ENCODE data around the gene PPP2R2B.

The PPP2R2B gene

GRCh38 chr5:146781157-146781556 lies 97.4 kb downstream of the PPP2R2B start:
- no peak for DNase-seq (ENCODE audit: low spot score)

DNA sequence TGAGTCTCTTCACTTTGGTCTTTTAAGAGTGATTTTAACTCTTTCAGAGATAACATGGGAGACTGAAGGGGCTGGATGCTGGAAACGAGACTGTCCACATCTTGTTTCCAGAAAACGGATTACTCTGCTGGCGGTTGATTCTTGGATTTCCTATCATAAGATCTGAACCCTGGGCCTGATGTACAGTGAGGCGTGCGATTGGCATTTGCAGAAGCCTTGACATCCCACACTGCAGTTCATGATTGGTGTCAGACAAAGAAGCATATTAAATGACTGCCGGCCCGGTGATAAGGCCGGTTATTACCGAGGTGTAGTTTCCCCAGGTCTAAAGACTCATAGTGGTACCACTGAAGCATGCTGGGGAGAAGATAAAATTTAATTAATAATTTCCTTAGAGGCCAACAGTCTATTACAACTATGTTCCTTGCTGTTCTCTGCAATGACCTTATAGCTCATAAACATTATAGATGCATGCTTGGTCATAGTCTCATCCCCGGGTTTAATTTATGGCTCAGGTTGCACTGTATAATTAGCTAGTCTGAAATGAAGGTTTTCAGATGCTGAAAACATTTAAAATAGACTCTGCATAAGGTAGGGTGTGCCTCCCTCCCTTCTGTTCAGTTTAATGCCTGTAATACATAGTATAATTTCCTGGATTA lies 99.2 kb downstream of the PPP2R2B start:
- DNase-seq (ENCODE audit: low spot score), result no peak

- DNase-seq (ENCODE audit: low spot score), result no peak
These were observed 99.8 kb downstream of the PPP2R2B start for GRCh38 chr5:146778795-146779194.

DNA sequence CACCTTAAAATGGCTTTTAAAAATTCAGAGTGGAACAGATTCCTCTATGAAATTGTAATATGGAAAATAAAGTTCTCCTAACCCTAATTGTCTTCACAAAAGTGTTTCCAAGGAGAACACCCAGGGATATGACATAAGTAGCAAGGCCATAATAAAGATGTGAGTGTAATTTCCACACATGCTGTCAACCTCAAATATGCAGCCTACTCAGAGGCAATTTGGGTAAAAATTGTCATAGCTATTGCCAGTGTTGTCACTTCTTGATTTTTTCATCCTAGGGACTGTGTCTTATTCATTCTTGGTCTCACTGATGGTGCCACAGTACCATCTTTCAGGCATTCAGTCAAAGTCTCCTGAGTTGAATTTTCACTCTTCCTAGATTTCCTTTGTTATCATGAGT lies 100.3 kb downstream of the PPP2R2B start:
- no peak for DNase-seq (ENCODE audit: low spot score)

DNA sequence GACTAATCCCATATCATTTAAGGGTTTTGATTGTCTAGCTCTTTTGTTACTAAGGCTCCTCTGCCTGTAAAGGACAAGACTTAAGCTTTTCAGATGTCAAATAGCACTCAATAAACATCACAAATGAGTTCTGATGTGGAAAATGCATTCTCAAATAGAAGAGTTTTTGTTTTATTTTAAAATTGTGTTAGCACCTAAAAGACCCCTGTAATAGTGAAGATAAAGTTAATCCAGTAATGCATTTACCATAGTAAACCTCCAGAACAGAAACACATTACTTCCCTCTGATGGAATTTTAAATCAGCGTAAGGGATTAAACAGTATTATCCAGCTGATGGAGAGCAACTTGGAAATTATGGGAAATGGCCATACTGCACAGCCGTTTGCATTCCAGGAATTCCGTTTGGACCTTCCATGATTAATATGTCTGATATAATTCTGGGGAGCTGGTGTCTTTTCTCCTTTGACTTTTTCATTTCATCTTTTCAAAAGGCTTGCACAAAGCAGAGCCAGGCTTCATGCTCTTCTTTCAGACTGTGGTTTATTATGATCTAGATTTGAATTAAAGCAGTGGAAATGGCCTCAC lies 105.6 kb downstream of the PPP2R2B start:
- DNase-seq (ENCODE audit: low spot score), result no peak

DNA sequence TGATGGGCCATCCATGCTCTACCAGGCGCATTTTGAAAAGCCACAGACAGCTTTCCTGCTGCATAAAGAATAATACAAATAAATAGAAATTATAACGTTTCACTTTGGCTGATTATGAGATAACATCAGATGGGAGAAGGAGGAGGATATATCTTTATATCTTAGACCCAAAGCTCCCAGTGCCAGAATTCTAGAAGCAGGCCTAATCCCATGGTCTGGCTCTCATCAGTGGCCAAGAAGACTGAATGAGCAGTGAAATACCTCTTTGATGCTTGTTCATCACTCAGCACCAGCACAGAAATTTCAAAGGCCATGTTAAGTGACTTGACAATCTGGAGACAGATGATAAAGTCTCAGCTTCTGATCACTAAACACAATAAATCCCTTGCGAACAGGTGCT lies 107.6 kb downstream of the PPP2R2B start:
- DNase-seq (ENCODE audit: low spot score), result no peak

DNA sequence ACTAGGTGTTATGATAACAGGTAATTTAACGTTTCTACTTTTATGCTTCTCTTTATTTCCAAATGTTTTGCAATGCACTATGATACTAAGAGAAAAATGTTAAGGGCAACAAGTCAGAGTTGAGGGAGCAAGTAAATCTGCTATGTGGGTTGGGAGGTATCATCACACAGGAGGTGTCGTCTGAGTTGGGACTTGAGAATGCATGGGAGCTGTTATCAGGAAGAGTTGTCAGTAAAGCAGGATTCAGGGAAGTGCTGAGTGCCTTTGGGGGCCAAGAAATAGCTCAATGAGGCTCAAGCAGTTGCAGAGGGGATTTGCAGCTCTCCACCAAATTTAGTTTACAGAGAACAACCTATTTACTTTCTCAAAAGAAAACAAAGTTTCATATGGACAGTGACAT lies 108.0 kb downstream of the PPP2R2B start:
- no peak for DNase-seq (ENCODE audit: low spot score)

- DNase-seq (ENCODE audit: low spot score), result no peak
These were observed 111.0 kb downstream of the PPP2R2B start for GRCh38 chr5:146767534-146767933.

- DNase-seq (ENCODE audit: low spot score), result no peak
These were observed 112.5 kb downstream of the PPP2R2B start for GRCh38 chr5:146766013-146766412.

DNA sequence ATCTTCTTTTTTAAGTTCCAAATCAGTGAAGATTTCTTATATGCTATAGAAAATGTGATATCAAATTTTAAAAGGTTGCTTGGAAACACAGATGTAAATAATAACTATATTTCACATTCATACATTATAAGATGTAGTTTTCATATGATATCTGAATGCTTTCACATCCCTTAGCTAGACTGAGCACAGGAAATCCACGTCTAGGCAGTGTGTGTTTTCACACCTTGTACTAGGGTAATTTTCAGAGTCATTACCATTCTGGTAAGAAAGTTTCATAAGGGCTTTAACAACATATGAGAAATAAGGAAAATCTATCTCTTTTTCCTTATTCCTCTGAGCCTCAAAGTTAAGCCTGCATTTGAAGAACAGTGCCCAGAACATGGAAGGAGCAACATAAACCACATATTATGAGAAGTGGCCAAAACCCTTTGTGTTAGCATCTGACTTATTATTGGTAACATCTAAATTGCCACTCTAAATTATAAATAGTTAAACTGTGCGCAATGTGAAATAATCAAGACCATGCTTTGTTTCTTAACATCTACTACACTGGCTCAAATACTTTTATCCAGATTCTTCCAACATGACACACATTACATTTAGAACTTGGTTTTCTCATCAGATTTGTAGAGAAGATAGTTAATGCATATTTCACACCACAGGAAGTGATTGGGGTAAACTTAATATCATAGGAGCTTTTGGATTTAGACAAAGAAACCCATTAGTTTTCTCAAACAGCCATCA lies 113.3 kb downstream of the PPP2R2B start:
- DNase-seq (ENCODE audit: low spot score), result no peak

GRCh38 chr5:146762830-146763229 lies 115.7 kb downstream of the PPP2R2B start:
- DNase-seq (ENCODE audit: low spot score), result no peak

DNA sequence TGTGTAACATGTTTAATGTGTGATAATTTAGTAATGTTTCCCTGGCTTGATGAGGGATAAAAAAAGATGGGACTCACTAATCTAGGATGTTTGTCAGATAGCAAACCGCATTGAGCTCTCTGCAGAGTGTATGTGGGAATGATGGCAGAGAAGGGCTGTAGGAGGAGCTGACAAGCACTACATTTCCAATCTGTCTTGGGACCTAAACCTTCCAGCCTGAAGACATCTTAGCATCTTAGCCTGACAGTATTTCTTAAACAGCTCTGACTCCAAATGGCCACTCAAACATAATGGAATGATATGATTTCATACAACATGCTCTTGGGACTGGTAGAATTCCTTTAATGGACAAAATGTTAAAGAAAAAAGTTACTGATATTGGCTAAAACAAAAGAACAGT lies 116.7 kb downstream of the PPP2R2B start:
- DNase-seq (ENCODE audit: low spot score), result no peak

DNA sequence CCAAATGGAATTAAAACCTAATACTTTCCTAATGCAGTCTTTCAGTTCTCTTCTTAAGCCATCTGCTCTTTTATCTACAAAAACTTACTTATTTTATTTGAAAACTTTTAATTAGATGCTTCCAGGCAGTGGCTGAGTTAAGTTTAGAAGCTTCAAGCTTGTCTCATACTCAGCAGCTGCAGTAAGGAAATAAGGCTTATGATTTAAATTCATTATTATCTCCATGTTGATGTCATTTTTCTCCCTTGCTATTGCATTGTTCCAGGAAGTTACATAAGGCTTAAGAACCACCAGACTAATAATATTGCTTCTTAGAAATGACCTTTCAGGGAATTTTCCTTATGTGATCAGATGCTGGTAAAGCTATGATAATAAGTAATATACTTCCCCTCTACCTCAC lies 119.6 kb downstream of the PPP2R2B start:
- no peak for DNase-seq (ENCODE audit: low spot score)

GRCh38 chr5:146758076-146758475 lies 120.5 kb downstream of the PPP2R2B start:
- no peak for DNase-seq (ENCODE audit: low spot score)

GRCh38 chr5:146756546-146756945 lies 122.0 kb downstream of the PPP2R2B start:
- DNase-seq (ENCODE audit: low spot score), result no peak

- no peak for DNase-seq (ENCODE audit: low spot score)
These were observed 122.8 kb downstream of the PPP2R2B start for GRCh38 chr5:146755793-146756192.

DNA sequence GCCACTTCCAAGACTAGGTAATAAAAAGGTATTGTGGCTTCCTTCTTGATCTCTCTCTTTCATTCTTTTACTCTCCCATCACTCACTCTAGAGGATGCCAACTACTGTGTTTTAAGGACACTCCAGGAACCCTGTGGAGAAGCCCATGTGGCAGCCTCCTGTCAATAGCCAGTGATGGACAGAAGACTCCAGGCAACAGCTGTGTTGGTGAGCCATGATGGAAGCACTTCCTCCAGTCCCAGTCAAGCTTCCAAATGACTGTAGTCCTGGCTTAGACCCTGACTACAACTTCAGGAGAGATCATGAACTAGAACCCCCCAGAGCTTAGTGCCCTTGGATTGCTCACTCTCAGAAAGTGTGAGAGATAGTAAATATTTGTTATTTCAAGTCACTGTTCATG lies 123.9 kb downstream of the PPP2R2B start:
- DNase-seq (ENCODE audit: low spot score), result no peak

DNA sequence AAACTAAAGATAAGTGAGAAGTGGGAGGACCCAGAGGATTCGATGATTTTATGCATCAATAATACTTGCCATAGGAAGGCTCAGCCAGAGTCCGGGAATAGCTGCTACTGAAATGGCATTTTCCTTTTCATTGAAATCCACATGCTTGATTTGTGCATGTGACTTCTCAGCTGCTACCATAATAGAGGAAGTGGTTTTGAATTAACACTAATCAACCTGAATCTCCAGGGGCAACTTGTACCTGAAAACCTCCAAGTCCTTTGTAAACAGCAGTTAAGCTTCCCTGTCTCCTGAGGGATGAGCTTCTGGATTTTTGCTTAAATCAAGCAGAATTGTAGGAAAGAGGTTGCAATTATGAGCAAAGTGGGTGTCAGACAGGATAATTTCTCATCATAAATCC lies 124.9 kb downstream of the PPP2R2B start:
- no peak for DNase-seq (ENCODE audit: low spot score)

GRCh38 chr5:146751781-146752401 lies 126.7 kb downstream of the PPP2R2B start:
- DNase-seq (ENCODE audit: low spot score), result no peak

GRCh38 chr5:146751054-146751453 lies 127.5 kb downstream of the PPP2R2B start:
- DNase-seq (ENCODE audit: low spot score), result no peak

DNA sequence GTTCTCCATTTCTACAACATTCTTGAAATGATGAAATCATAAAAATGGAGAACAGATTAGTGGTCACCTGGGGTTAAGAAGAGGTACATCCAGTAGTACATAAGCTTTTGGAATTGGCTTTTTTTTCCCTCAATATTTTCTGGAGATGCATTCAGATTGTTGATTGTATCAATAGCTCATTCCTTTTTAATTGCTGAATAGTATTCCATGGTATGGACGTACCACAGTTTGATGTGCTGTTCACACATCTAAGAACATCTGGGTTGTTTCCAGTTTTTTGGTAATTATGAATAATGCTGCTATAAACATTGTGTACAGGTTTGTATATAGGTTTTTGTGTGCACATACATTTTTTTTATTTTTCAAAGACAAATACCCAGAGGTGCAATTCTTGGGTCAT lies 130.0 kb downstream of the PPP2R2B start:
- DNase-seq (ENCODE audit: low spot score), result no peak

DNA sequence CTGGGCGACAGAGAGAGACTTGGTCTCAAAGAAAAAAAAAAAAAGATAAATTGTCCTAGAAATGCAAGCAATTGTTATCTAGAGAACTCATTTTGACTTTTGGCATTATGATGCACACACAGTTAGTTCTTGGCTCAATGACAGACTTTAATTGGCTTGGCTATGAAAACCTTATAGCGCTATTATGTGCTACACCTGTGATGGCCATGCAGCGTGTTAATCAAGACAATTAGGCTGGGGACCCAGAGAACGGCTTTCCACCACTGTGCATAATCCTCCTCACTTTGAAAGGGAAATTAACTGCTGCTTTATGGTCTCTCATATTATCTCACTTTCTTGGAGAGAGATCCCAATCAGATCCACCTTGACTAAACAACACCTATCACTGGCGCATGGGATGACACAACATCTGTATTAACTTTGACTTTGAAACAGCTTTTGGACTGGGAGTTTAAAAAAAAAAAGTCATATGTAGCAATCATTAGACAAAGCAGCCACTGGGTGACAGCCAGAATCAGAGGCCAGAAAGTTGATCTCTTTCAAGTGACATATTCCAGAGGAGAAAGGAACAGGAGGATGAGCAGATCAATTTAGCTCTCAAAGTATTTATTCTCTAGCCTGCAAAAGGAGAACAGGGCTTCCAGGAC lies 132.5 kb downstream of the PPP2R2B start:
- no peak for DNase-seq (ENCODE audit: low spot score)

All from kidney capillary endothelial cell (primary cell).